GM18502 (cell line): Measurements from ENCODE around the gene LUZP2.

ENCODE experiments used
- ATAC-seq: cut with Tn5 transposase; IDR thresholded peaks from one replicate; pipeline ENCODE4 v1.9.1; 2021; ENCODE audit warnings: mild to moderate bottlenecking; ENCODE audit not compliant: unreplicated experiment, poor library complexity

The LUZP2 gene

GRCh38 chr11:24781288-24781687, 284.4 kb downstream of the LUZP2 start:
- ATAC-seq = no peak

- ATAC-seq = no peak
Observed at GRCh38 chr11:24793479-24793878, 296.6 kb downstream of the LUZP2 start.

- ATAC-seq = no peak
Observed at GRCh38 chr11:24794064-24794463, 297.2 kb downstream of the LUZP2 start.

GRCh38 chr11:24805671-24806070, 308.8 kb downstream of the LUZP2 start:
- ATAC-seq = no peak

- ATAC-seq = no peak
Observed at GRCh38 chr11:24808173-24808572, 311.3 kb downstream of the LUZP2 start.

- no peak for ATAC-seq
Observed at GRCh38 chr11:24819006-24819405, 322.2 kb downstream of the LUZP2 start.

GRCh38 chr11:24819863-24820434, 323.1 kb downstream of the LUZP2 start:
- ATAC-seq = no peak

- no peak for ATAC-seq
Observed at GRCh38 chr11:24820541-24820940, 323.7 kb downstream of the LUZP2 start.

- ATAC-seq = no peak
Observed at GRCh38 chr11:24828938-24829605, 332.2 kb downstream of the LUZP2 start.

GRCh38 chr11:24833573-24833972, 336.7 kb downstream of the LUZP2 start:
- ATAC-seq = no peak

- ATAC-seq = no peak
Observed at GRCh38 chr11:24837112-24837511, 340.3 kb downstream of the LUZP2 start.

GRCh38 chr11:24842308-24842707, 345.5 kb downstream of the LUZP2 start:
- no peak for ATAC-seq

GRCh38 chr11:24844406-24844805, 347.6 kb downstream of the LUZP2 start:
- ATAC-seq = no peak

GRCh38 chr11:24848857-24849256, 352.0 kb downstream of the LUZP2 start:
- no peak for ATAC-seq

- ATAC-seq = no peak
Observed at GRCh38 chr11:24855951-24856350, 359.1 kb downstream of the LUZP2 start.

GRCh38 chr11:24859801-24860300, 363.0 kb downstream of the LUZP2 start:
- ATAC-seq = no peak

GRCh38 chr11:24861440-24861839, 364.6 kb downstream of the LUZP2 start:
- no peak for ATAC-seq

- ATAC-seq = no peak
Observed at GRCh38 chr11:24866743-24867142, 369.9 kb downstream of the LUZP2 start.

- no peak for ATAC-seq
Observed at GRCh38 chr11:24870048-24870447, 373.2 kb downstream of the LUZP2 start.

- ATAC-seq = no peak
Observed at GRCh38 chr11:24872186-24872585, 375.3 kb downstream of the LUZP2 start.

GRCh38 chr11:24872651-24873311, 375.9 kb downstream of the LUZP2 start:
- no peak for ATAC-seq

- no peak for ATAC-seq
Observed at GRCh38 chr11:24880962-24881361, 384.1 kb downstream of the LUZP2 start.
